Common myeloid progenitor, CD34-positive (primary cell): ENCODE data around the gene L2HGDH.
A peak's percentile ranks its signal among the peaks of the same experiment; 100 is the strongest.
"Not testable (repeated sequence)": the region's sequence is repeated elsewhere in the genome, so short reads cannot be mapped to it uniquely, and the experiment has no call there.

Experiments
- CTCF ChIA-PET: fragments of 350-600 bp; sonication (Branson Sonifier 250); formaldehyde crosslinking; loops from one replicate; lab custom pipeline; 2021; ENCODE audit warnings: antibody characterized with exemption; lab: Charles Lee
- POLR2A ChIA-PET: fragments of 350-600 bp; sonication (Branson Sonifier 250); formaldehyde crosslinking; loops from one replicate; lab custom pipeline; 2021; ENCODE audit warnings: antibody characterized with exemption; lab: Charles Lee
- DNase-seq, 3 donors: peaks; one replicate each; pipeline versions ENCODE4 v3.0.0 to v3.0.0-alpha.2; 2013
- H3K27ac ChIP-seq, 2 experiments: 1 replicate in 1 of 2; 2 replicates in 1 of 2; pipeline ENCODE4 v1.7.0; 2013; ENCODE audit warnings: inconsistent platforms in 2 of 2, low read length in 2 of 2, mild to moderate bottlenecking in 2 of 2, low read depth in 1 of 2, moderate library complexity in 1 of 2; ENCODE audit not compliant: severe bottlenecking in 2 of 2, insufficient read depth in 1 of 2, poor library complexity in 1 of 2
- H3K27me3 ChIP-seq, 5 experiments: replicated peaks in 2 of 5; 1 replicate in 3 of 5; 2 replicates in 2 of 5; pipeline versions ENCODE4 v1.6.1 to v1.7.0; 2013; ENCODE audit warnings: low read length in 4 of 5, mild to moderate bottlenecking in 2 of 5, moderate library complexity in 2 of 5, inconsistent platforms in 1 of 5; ENCODE audit not compliant: insufficient read depth in 5 of 5, control insufficient read depth in 4 of 5
- H3K36me3 ChIP-seq, 4 experiments: 1 replicate in 2 of 4; 2 replicates in 2 of 4; pipeline versions ENCODE4 v1.6.1 to v1.7.0; 2013; ENCODE audit warnings: low read length in 3 of 4, control low read depth in 1 of 4, mild to moderate bottlenecking in 1 of 4; ENCODE audit not compliant: control insufficient read depth in 4 of 4, insufficient read depth in 4 of 4
- H3K4me1 ChIP-seq, 4 experiments: 1 replicate in 3 of 4; 2 replicates in 1 of 4; pipeline versions ENCODE4 v1.6.1 to v1.7.1; 2013; ENCODE audit warnings: low read length in 3 of 4, mild to moderate bottlenecking in 3 of 4, control low read depth in 1 of 4, inconsistent platforms in 1 of 4, moderate library complexity in 1 of 4; ENCODE audit not compliant: control insufficient read depth in 4 of 4, insufficient read depth in 4 of 4; ENCODE audit errors: control extremely low read depth in 1 of 4
- H3K4me3 ChIP-seq, 7 experiments: 1 replicate in 4 of 7; 2 replicates in 3 of 7; pipeline versions ENCODE4 v1.5.1 to v1.7.0; 2013; ENCODE audit warnings: mild to moderate bottlenecking in 7 of 7, low read length in 6 of 7, moderate library complexity in 6 of 7, inconsistent platforms in 2 of 7, low read depth in 2 of 7, control low read depth in 1 of 7; ENCODE audit not compliant: insufficient read depth in 4 of 7, control insufficient read depth in 1 of 7; ENCODE audit errors: extremely low read depth in 1 of 7
- H3K9me3 ChIP-seq, 5 experiments: 1 replicate in 4 of 5; 2 replicates in 1 of 5; pipeline versions ENCODE4 v1.6.1 to v1.7.1; 2013; ENCODE audit warnings: low read length in 4 of 5, mild to moderate bottlenecking in 2 of 5, inconsistent platforms in 1 of 5, low read depth in 1 of 5, moderate library complexity in 1 of 5; ENCODE audit not compliant: control insufficient read depth in 4 of 5, insufficient read depth in 2 of 5; ENCODE audit errors: control extremely low read depth in 1 of 5
- WGBS: methylation state at CpG from one replicate; pipeline ENCODE4 v1.1.5; 2013; ENCODE audit not compliant: insufficient coverage; 5-methylcytosine and 5-hydroxymethylcytosine counted together

The L2HGDH gene

GRCh38 chr14:50319293-50319692, 7.3 kb upstream of the L2HGDH start:
- POLR2A ChIA-PET: no interaction called here
- peaks cover 5 to 10% (median 7%) of the 10 kb centered on the region in 4 experiments for H3K4me1 ChIP-seq
- H3K36me3 ChIP-seq: peaks cover 5 to 16% (median 11%) of the 10 kb centered on the region in 4 experiments
- WGBS: no CpG with 5 or more reads among the region's 1 CpG
- DNase-seq: no peak
- no peak overlapping the region for H3K4me3 ChIP-seq
- H3K27ac ChIP-seq: no peak overlapping the region
- H3K27me3 ChIP-seq: no peaks in the 10 kb centered on the region
- peaks cover 0 to 1% (median 0%) of the 10 kb centered on the region in 5 experiments for H3K9me3 ChIP-seq
- CTCF ChIA-PET: interaction anchor here (2.2 to 5.0 kb wide), 4 partner anchors 7 to 213 kb away, joined by 6 to 26 read pairs (median 14); partner anchors contain the start of genes DMAC2L, L2HGDH and MAP4K5

DNA sequence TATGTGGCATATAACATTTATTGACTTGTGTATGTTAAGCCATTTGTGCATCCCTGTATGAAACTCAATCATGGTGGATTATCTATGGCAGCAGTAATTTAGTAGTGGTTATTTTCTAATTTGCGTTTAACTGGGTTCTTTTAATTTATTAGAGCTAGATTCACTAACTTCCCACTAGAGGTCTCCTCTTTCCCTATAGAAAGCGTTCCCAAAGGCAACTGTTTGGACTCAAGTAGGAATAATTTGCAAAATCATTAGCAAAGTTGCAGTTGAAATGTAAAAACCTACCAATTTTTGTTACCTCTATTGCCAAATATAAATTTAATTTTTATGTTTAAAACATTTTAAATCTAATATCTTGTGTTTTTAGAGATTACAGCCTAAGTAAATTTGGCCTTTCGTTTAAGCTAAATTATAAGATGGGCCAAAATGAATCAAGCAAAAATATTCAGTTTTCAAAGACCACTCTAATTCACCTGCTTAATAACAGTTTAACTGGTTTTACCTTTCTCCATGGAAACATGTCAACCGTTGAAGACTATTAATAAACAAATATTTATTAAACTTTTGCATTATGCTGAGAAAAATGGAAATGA, 6.1 kb upstream of the L2HGDH start:
- peaks cover 0 to 6% (median 0%) of the 10 kb centered on the region in 5 experiments for H3K9me3 ChIP-seq
- WGBS: 100% methylated on average over 1 of the region's 4 CpGs
- peaks cover 5 to 8% (median 6%) of the 10 kb centered on the region in 4 experiments for H3K36me3 ChIP-seq
- ChIA-PET POLR2A (interaction anchor here (0.7 kb wide), 1 partner anchor 351 kb away, joined by 4 read pairs; no protein-coding TSS in a partner anchor), CTCF (interaction anchor here (0.5 to 2.2 kb wide), 6 partner anchors 9 to 221 kb away, joined by 3 to 6 read pairs (median 3); partner anchors contain the start of gene MAP4K5)
- H3K27me3 ChIP-seq: no peaks in the 10 kb centered on the region
- peak in 1 of 3 donors; percentile 21 for DNase-seq
- peaks cover 8 to 15% (median 10%) of the 10 kb centered on the region in 4 experiments for H3K4me1 ChIP-seq
- H3K27ac ChIP-seq: no peak overlapping the region
- no peak overlapping the region for H3K4me3 ChIP-seq

GRCh38 chr14:50314098-50314497, 2.1 kb upstream of the L2HGDH start:
- H3K27ac ChIP-seq, POLR2A ChIA-PET, H3K9me3 ChIP-seq, H3K36me3 ChIP-seq, H3K4me3 ChIP-seq, H3K27me3 ChIP-seq: not testable (repeated sequence)
- CTCF ChIA-PET: interaction anchor here (1.5 to 1.6 kb wide), 2 partner anchors 26 to 27 kb away, joined by 3 to 5 read pairs; no protein-coding TSS in a partner anchor
- DNase-seq: peak in 1 of 3 donors; percentile 23
- WGBS: 80% methylated on average over 1 of the region's 3 CpGs
- peaks cover 8 to 22% (median 18%) of the 10 kb centered on the region in 4 experiments for H3K4me1 ChIP-seq

GRCh38 chr14:50312734-50313054, 665 bp upstream of the L2HGDH start:
- H3K27me3 ChIP-seq: no peaks in the 10 kb centered on the region
- H3K27ac ChIP-seq: peak overlapping the region in 1 of 2 experiments; percentile 79
- WGBS: under 1% methylated on average over 17 of the region's 18 CpGs
- CTCF ChIA-PET: interaction anchor here (2.7 kb wide), 1 partner anchor 8 kb away, joined by 9 read pairs; no protein-coding TSS in a partner anchor
- peaks cover 0 to 5% (median 3%) of the 10 kb centered on the region in 4 experiments for H3K36me3 ChIP-seq
- H3K4me3 ChIP-seq: peak overlapping the region; percentile 33 to 89 (median 84)
- POLR2A ChIA-PET: no interaction called here
- DNase-seq: peak; percentile 60 to 79 (median 73)
- H3K9me3 ChIP-seq: peaks cover 0 to 6% (median 0%) of the 10 kb centered on the region in 5 experiments
- peaks cover 8 to 22% (median 18%) of the 10 kb centered on the region in 4 experiments for H3K4me1 ChIP-seq

DNA sequence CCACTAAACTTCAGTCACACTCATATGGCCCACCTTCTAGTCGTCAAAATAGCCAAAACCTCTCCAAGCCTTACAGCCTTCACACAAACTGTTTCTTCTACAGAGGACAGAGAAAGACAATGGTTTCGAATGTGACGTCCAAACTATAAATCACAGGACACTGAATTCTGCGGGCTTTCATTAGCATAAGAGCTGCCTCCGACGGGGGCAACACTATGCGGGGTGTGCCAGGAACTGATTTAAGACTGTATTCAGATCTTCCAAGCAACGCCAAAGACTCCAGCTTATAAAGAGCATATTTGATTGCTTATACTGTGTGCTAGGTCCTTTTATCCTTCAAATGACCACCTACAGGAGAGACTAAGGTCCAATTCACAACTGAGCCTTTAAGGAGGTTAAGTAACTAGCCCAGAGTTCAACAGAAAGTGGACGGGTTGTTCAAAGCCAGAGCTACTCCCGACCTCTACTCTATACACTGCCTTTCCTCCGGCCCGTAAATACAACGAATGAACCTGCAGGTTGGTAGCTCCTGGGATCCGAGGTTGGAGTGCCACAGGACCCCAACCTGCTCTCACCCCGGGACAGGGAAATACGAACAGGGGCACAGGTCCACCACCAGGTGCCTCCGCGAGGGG, 575 bp downstream of the L2HGDH start:
- H3K27me3 ChIP-seq: no peaks in the 10 kb centered on the region
- peaks cover 8 to 22% (median 18%) of the 10 kb centered on the region in 4 experiments for H3K4me1 ChIP-seq
- H3K27ac ChIP-seq: peak overlapping the region in 1 of 2 experiments; percentile 79
- peaks cover 0 to 6% (median 0%) of the 10 kb centered on the region in 5 experiments for H3K9me3 ChIP-seq
- peaks cover 0 to 5% (median 3%) of the 10 kb centered on the region in 4 experiments for H3K36me3 ChIP-seq
- H3K4me3 ChIP-seq: peak overlapping the region; percentile 33 to 89 (median 84)
- DNase-seq: peak in 1 of 3 donors; percentile 55
- ChIA-PET CTCF (interaction anchor here (0.8 to 2.7 kb wide), 6 partner anchors 9 to 221 kb away, joined by 3 to 9 read pairs (median 3); partner anchors contain the start of gene MAP4K5), POLR2A (interaction anchor here (0.9 kb wide), 1 partner anchor 80 kb away, joined by 3 read pairs; the partner anchor contains the start of gene SOS2)
- WGBS: under 1% methylated on average over 16 of the region's 18 CpGs

GRCh38 chr14:50310445-50310844, 1.6 kb downstream of the L2HGDH start:
- H3K27ac ChIP-seq: no peak overlapping the region
- CTCF ChIA-PET: interaction anchor here (1.4 to 2.7 kb wide), 2 partner anchors 10 to 112 kb away, joined by 3 to 9 read pairs; no protein-coding TSS in a partner anchor
- H3K4me1 ChIP-seq: peaks cover 8 to 22% (median 18%) of the 10 kb centered on the region in 4 experiments
- POLR2A ChIA-PET: no interaction called here
- no peaks in the 10 kb centered on the region for H3K27me3 ChIP-seq
- H3K9me3 ChIP-seq: peaks cover 0 to 6% (median 0%) of the 10 kb centered on the region in 5 experiments
- H3K4me3 ChIP-seq: no peak overlapping the region
- H3K36me3 ChIP-seq: peaks cover 0 to 5% (median 3%) of the 10 kb centered on the region in 4 experiments
- 80% methylated on average over 2 of the region's 4 CpGs for WGBS
- no peak for DNase-seq
